Left colon (tissue), 2 donors: ENCODE measurements around the gene ANTXR2. TPM values are rescaled to one million over a fixed set of nuclear protein-coding genes. Genes with fewer than 3 reads are reported as not detected.

Experiments
- ATAC-seq: fragments of 200-7000 bp; cut with Tn5 transposase; one replicate; pipeline ENCODE4 v1.9.1; 2020; ENCODE audit warnings: mild to moderate bottlenecking, moderate library complexity
- DNase-seq, 2 donors: peaks; one replicate each; pipeline ENCODE4 v3.0.0-alpha.2; 2020
- intact Hi-C, 2 donors: fragments of 100-400 bp; cut with DNase I in 1 of 2; cut with micrococcal nuclease in 1 of 2; formaldehyde crosslinking; loops; one replicate each; pipeline versions ENCODE4 v1.11.2 to v1.14.0; 2022; cut with DNase I, micrococcal nuclease
- total RNA-seq, 2 donors: library from RNA; stranded (reverse); fragmentation: NEBNext Ultra II Directional; extraction: Animal tissue kit (Norgen Biotek cat#: 25700); gene quantifications; one replicate each; pipeline ENCODE4 v1.2.1, GENCODE V29; 2021
- donor health status: DM: no; HTN: no; CAD: no.
- donor health status: DM: yes; HTN: yes; CAD: no.

Gene ANTXR2
- total RNA-seq, 2 donors from 2014 or later, result 70.0 to 135 TPM

DNA sequence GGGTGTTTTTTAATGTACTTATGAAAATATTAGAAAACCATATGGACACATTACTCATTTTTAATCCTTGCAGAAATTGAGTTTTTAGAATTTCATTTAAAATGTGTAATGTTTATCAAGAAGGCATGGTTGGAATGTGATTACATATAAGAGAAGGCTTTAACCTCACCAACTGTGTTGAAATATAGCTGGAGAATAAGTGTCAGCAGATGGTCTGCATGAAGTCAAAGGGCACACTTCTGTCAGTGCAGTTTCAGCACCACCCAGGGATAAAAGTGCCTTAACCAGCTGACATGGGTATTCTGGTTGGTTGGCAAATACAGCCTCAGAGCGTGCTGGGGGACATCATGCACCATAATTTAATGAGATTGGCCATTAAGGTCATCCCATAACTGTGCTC, 21.2 kb upstream of the ANTXR2 start:
- intact Hi-C loops, result no loop called here
- ATAC-seq, result no peak
- DNase-seq, result no peak

DNA sequence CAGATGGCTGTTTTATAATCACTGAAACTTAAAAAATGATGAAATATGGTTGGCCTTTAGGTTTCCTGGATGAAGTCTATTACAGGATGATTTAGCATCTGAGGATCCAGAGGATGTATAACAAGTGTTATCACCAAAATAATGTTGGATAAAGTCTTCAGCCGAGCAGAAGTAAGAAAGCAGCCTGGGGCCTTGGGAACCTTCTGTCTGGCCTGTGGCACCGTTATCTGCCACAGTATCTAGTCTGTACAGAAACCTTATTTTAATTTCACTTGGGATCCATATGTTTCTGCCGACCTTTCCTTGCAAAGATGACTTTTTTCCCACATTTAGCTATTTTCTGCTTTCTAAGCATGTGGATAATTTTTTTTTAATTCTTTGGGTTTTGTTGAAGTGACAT, 20.5 kb upstream of the ANTXR2 start:
- no peak for ATAC-seq
- intact Hi-C loops, result no loop called here
- DNase-seq, result no peak

DNA sequence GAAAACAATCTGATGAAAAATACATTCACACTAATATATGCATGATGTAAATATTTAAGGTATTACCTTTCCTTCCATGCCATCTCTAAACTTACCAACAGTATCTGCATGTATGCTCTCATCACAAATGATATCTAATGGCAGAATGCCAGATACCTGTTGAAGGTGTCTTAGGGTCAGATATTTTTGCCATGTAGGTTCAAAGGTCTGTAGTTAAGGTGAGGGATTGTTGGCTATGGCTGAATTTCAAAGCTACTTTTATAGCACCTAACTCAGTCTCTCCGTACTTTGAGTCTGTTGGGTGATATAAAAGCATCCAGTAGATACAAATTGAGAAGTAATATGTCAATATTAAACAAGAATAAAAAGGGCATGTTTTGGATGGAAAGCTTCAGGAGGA, 19.8 kb upstream of the ANTXR2 start:
- DNase-seq (no peak), ATAC-seq (peak; percentile 73)
- intact Hi-C loops, result no loop called here

DNA sequence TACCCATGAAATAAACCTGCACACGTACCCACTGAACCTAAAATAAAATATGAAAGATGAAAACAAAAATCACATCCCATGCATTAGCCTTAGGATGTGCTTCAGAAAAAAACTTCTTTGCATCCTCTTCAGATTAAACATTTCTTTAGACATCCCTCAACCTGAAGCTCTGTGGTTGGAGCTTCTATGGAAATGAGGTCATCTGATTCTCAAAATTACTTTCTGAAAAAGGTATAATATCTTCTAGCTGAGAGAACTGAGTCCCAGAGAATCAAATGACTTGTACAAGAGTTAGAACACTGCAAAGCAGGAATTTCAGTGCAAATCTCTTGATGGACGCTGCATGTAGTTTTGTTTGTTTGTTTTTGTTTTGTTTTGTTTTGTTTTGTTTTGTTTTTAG, 19.1 kb upstream of the ANTXR2 start:
- no peak for DNase-seq
- ATAC-seq, result no peak
- intact Hi-C loops, result no loop called here

DNA sequence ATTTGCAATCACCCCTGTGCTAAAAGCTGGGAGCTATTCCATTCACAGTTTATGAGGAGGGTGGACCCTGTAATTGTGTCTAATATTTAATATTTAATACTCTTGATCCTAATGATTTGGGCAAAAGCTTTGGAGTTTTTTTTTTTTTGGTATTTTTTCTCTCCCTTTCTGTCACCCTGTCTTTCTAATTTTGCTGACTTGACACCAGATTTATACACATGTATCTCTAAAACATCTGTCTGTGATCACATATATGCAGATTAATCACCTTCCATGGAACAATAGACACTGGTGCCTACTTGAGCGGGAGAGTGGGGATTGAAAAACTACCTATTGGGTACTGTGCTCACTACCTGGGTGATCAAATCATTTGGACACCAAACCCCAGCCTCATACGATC, 18.7 kb upstream of the ANTXR2 start:
- intact Hi-C loops, result no loop called here
- ATAC-seq (no peak), DNase-seq (no peak)

DNA sequence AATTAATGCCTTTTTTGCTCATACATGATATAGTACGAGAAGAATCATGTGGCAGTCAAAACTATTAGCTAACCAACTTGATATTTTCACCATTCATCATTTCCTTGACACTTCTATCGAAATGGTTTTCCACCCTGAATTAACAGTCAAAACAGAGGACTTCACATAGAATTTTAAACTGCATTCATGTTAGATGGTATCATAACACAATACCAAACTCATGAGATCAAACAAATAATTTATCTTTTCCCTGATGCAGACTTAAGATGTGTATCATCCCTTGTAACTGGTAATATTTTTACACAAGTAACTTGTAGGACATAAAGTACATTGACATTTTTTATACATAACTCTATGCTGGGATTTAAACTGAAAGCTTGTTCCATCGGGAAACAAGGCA, 18.2 kb upstream of the ANTXR2 start:
- ATAC-seq (no peak), DNase-seq (no peak)
- intact Hi-C loops, result no loop called here

DNA sequence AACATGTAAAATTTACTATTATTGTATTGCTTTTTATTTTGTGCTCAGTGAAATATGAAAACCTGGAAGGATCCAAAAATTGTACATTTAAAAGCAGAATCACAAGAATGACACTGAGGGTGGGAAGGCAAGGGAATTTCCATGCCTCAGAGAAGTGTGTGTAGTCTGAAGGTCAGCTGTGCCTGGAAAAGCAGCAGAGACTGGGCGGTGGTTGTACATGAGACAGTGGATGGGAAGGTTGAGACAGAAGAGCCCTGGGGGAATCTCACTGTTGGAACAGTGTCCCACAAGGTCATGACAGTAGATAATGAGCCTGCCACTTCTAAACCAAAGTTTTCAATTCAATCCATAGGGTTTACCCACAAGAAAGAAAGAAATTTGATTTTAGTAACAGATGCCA, 17.1 kb upstream of the ANTXR2 start:
- intact Hi-C loops, result no loop called here
- DNase-seq (no peak), ATAC-seq (no peak)

DNA sequence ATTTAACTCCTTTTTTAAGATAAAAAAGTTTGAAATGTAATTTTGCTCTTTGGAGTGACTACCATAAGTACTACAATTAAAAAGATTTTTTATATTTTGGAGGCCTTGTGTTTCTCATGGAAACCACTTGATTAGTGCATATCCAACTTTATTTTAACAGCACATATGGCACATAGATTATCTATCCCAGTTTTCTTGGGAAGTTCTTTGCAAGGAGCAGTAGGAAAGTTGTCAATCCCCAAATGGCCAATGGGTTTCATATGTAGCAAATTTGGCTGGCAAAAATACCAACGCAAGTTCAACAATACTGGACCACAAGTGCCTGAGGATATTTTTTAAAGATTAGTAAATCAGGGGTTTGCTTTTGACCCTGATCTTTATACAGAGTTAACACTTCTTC, 15.4 kb upstream of the ANTXR2 start:
- intact Hi-C loops, result no loop called here
- ATAC-seq (no peak), DNase-seq (no peak)

DNA sequence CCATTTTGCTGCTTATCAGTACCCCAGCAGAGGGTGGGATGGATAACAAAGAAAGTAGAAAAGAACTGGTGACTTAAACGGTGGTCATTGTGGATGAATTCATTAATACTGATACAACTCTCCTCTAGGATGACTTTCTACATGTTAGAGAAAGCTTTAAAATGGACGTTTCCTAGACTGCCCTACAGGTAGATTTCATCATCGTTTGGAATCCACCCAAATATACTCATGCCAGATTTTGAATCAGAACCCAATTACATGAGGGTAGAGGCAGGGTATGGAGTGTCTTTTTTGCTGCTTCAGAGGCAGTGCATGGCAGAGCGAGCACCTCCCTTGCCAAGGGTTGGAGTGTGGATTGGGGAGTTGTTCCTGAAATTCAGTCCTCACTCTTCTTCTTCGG, 13.3 kb upstream of the ANTXR2 start:
- DNase-seq, result no peak
- no peak for ATAC-seq

DNA sequence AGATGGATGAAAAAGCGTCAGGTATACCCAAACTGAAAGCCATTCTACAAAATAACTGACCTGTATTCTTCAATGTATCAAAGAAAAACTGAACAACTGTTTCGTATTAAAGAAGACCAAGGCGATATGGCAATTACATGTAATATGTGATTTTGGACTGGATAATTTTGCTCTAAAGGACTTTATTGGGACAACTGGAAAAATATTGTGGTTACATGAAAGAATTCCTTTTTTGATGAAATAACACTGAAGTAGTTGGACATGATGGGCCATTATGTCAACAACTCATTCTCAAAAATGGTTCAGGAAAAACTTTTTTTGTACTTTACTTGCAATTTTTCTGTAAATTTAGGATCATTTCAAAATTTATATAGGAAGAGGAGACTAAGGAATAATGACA, 12.1 kb upstream of the ANTXR2 start:
- DNase-seq, result no peak
- no peak for ATAC-seq
- intact Hi-C loops, result no loop called here

More for the DNA sequence above, 13.3 kb upstream of the ANTXR2 start:
- intact Hi-C loops, result no loop called here

DNA sequence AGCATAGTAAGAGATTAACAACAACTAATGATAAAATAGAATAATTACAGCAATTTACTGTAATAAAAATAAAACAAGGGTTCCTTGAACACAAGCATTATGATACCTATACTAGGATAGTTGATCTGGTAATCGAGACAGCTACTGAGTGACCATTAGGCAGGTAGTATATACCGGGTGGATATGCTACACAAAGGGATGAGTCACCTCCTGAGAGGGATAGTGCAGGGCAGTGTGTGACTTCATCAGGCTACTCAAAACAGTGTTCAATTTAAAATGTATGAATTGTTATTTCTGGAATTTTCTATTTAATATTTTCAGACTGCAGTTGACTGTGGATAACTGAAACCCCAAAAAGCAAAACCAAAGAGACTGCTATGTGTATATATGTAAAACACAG, 9.7 kb upstream of the ANTXR2 start:
- ATAC-seq (no peak), DNase-seq (no peak)
- intact Hi-C loops, result no loop called here

DNA sequence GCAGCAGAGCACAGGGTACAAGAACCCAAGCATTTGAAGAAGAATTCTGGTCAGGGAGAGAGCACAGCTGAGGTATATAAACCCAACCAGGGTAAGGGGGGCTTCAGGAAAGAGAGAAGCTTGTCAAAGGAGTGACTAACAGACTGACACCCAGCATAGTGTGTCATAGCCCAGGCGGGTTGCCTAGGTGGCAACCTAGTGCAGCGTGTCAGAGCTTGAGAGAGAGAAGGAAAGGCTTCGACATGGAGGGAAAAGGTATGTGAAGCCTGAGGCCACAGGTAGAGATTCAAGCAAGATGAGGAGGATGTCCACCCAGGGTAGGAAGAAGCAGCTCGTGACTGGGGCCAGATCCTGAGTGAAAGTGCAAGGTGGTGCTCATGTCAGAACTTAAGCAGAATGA, 8.5 kb upstream of the ANTXR2 start:
- intact Hi-C loops, result no loop called here
- no peak for ATAC-seq
- DNase-seq, result no peak

DNA sequence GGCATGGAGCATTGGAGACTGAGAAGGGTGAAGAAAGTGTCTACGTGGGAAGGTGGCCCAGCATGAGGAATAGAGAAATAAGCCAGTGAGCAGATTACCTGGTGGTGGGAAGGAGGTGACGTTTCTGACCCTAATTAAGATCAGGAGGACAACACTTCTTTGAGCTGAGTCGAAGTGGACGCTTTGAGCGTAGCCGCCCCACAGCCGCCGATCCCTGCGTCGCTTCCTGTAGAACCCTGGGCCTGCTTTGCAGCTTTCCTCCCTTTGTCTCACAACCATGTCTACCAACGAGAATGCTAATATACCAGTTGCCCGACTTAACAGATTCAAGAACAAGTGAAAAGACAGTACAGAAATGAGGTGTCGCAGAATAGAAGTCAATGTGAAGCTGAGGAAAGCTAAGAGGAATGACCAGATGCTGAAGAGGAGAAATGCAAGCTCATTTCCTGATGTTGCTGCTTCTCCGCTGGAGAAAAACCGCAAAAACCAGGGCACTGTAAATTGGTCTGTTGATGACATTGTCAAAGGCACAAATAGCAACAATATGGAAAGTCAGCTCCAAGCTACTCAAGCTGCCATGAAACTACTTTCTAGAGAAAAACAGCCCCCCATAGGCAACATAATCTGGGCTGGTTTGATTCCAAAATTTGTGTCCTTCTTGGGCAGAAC, 6.4 kb upstream of the ANTXR2 start:
- DNase-seq (no peak), ATAC-seq (no peak)
- intact Hi-C loops, result loop anchor here in 1 of 2 donors (10.0 kb wide), 1 partner anchor 105 kb away; no protein-coding TSS in a partner anchor

DNA sequence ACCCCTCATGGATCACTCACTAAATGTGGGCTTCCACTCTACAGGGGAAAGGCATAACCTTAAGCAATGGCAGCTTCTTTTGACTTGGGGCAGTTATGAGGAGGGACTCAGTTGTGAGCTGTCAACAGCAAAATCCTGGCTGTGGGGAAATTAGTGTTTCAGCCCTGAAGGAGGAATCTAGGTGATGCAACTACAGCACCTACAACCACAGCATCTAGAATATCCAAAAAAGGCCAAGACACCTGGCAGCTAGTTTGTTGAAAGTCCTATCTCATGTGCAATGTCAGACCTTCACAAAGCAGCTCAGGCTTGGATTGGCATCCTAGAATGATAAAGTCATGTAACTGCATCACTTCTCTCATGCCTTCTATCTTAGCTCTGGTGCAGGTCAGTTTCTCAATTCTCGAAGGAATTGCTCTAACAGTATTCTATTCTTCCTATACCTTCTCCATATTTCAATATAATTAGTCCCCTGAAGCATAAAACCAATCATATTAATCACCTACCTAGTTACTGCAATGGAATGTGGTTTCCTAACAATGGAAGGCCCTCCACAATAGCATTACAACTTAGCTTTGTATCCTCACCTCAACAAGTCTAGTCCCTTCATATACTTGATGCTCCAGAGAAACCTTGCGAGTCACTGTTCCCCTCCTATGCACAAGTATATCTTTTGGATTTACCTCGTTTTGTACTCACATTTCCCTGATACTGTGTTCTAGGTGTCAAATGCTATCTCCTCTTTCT, 5.5 kb upstream of the ANTXR2 start:
- no peak for DNase-seq
- intact Hi-C loops, result loop anchor here in 1 of 2 donors (10.0 kb wide), 1 partner anchor 106 kb away; no protein-coding TSS in a partner anchor
- ATAC-seq, result no peak

DNA sequence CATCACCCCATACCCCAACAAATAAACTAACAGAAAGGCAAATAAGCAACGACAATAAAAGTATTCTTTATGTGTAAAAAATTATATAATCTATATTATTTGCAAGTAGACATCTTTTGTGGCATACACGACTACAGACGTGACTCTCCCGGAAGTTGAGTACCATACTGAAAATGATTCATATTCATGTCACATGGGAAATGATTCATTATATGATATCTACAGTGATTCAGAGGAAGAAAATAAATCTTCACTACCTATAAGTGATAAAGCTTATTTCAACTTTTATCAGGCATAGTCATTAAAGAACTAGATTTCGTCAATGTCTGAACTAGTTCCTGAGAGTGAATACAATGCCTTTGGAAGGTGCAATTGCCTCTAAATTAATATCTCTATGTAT, 4.6 kb upstream of the ANTXR2 start:
- ATAC-seq, result no peak
- intact Hi-C loops, result loop anchor here in 1 of 2 donors (10.0 kb wide), 1 partner anchor 107 kb away; no protein-coding TSS in a partner anchor

DNA sequence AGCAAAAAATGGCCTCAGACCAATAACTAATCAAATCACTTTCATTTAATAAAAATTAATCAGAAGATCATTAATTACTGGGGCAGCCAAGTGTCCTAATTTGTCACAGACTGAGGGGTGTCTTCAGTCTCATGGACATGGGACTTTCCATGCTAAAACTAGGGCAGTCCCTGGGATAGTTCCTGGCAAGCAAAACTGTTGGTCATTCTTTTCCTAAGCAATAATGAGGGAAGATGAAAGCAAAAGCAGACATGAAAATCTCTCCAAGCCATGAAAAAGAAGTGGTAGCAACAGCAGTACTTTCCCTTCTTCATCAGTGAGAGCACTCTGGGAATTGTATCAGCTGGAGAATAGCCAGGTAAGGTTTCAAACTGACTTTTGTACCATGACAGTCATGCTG, 3.7 kb upstream of the ANTXR2 start:
- DNase-seq (no peak), ATAC-seq (no peak)
- intact Hi-C loops, result loop anchor here in 1 of 2 donors (10.0 kb wide), 1 partner anchor 108 kb away; no protein-coding TSS in a partner anchor

More for the DNA sequence above, 4.6 kb upstream of the ANTXR2 start:
- no peak for DNase-seq

DNA sequence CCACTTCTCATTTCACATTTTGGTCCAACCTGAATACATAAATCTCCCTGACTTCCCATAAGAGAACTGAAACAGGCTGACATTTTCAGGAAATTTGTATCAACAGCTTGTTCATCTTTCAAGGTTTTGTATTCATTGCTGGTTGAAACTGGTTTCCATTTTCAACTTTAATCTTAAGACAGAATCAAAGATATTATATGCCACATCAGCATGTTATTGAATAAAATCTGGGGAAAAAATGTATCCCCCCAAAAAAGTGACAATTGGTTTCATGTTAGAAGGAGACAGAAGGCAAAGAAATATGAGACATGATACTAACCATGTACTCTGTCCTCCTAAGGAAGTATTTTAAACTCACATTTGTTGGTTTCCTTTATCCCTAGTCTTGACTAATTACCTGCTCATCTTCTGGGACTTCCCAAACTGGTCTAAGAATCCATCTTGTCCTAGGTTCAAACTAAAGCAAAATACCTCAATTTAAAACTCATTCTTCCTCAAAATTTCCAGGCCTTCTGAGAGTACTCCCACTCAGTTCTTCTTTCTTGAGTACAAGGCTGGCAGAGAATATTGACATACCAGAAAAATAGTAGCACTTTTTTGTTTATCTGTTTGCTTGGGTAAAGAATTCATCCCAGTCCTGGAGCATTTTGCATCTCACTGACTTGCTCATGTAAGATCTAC, 3.1 kb upstream of the ANTXR2 start:
- ATAC-seq, result no peak
- DNase-seq, result no peak
- intact Hi-C loops, result loop anchor here in 1 of 2 donors (10.0 kb wide), 1 partner anchor 109 kb away; no protein-coding TSS in a partner anchor

DNA sequence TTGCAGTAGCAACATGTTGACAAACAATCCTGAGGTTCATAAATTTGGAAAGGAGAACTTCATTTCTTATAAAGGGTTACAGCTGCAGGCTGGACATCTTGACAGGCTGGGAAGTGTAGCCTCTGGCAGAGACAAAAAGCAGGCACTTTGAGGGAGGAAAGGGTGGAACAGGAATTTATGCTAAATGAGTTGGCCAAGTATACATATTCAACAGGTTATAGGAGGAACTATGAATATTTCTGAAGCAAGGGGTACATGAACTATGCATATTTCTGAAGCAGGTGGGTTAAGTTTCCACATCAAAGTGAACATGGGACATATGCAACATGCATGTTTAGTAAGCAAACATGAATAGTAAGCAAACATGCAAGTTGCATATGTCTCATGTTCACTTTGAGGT, 1.6 kb upstream of the ANTXR2 start:
- no peak for DNase-seq
- no peak for ATAC-seq
- intact Hi-C loops, result loop anchor here in 1 of 2 donors (10.0 kb wide), 1 partner anchor 110 kb away; no protein-coding TSS in a partner anchor

DNA sequence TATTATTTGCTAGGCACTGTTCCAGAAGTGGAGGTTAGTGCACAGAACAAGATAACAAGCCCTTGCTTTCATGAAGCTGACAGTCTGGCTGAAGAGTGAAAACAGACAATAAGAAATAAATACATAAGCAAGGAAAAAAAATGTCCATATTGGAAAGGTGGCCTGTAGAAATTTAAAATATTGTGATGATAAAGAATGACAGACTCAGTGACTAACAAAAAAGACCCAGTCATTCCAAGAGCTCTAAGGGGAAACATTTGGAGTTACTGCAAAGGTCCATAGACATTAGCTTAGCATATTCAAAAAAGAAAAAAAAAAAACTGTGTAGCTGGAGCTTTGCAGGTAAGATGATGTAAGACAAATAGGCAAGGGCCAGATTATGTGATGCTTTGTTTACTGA, 1.0 kb upstream of the ANTXR2 start:
- intact Hi-C loops, result loop anchor here in 1 of 2 donors (10.0 kb wide), 1 partner anchor 111 kb away; no protein-coding TSS in a partner anchor
- ATAC-seq, result no peak

More for the DNA sequence above, 1.0 kb upstream of the ANTXR2 start:
- no peak for DNase-seq
